NT2/D1 (cell line): Measurements from ENCODE around the gene NKX3-2.

ENCODE experiments used
- DNase-seq: peaks from one replicate; pipeline ENCODE4 v3.0.0-alpha.2; 2011; ENCODE audit warnings: low read depth, low spot score
- H3K27me3 ChIP-seq: 2 replicates; pipeline ENCODE4 v1.6.0; 2011; ENCODE audit warnings: mild to moderate bottlenecking; ENCODE audit not compliant: insufficient read length, insufficient read depth
- H3K36me3 ChIP-seq: 2 replicates; pipeline ENCODE4 v1.6.1; 2011; ENCODE audit warnings: mild to moderate bottlenecking, low read length, mixed read lengths; ENCODE audit not compliant: insufficient read depth, insufficient read length
- H3K4me1 ChIP-seq: 2 replicates; pipeline ENCODE4 v1.5.1; 2011; ENCODE audit not compliant: insufficient read depth, insufficient read length
- H3K4me3 ChIP-seq: 2 replicates; pipeline ENCODE4 v1.5.1; 2011; ENCODE audit warnings: low read depth; ENCODE audit not compliant: insufficient read length
- H3K9ac ChIP-seq: 2 replicates; pipeline ENCODE4 v1.6.0; 2011; ENCODE audit warnings: low read depth; ENCODE audit not compliant: insufficient read length
- H3K9me3 ChIP-seq: 2 replicates; pipeline ENCODE4 v1.5.1; 2011; ENCODE audit warnings: mild to moderate bottlenecking, low read length; ENCODE audit not compliant: insufficient read depth
- SUZ12 ChIP-seq: IDR thresholded peaks from 2 replicates; pipeline ENCODE4 v1.6.1; 2011; ENCODE audit not compliant: insufficient read length, insufficient read depth; ENCODE audit errors: extremely low read depth
- YY1 ChIP-seq: IDR thresholded peaks from 2 replicates; pipeline ENCODE4 v1.6.1; 2011; ENCODE audit not compliant: insufficient read length, insufficient read depth
- ZNF274 ChIP-seq: IDR thresholded peaks from 2 replicates; pipeline ENCODE4 v1.6.1; 2011; ENCODE audit warnings: mild to moderate bottlenecking, low read depth, low read length

Gene NKX3-2

DNA sequence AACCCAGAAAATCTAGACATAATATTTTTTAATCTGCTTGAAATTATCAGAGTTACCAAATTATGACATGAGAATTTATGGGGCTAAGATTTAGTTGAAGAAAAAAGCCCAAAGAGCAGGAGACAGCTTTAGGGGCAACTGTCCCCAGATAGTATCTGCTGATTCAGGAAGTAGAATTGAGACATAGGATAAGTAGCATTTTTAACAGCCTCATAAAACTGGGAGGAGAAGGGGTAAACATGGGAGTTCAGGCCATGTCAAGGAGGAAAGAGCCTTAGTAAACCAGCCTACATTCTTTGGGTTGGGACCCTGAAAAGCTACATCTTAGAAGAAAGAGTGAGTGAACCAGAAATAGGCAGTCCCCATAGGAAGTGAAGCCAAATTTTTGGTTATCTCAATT is 50.5 kb downstream of the NKX3-2 start:
- Histone ChIP-seq H3K9me3 (no peaks in the 10 kb centered on the region), H3K9ac (no peak overlapping the region), H3K4me1 (no peaks in the 10 kb centered on the region), H3K36me3 (no peaks in the 10 kb centered on the region), H3K4me3 (no peak overlapping the region), H3K27me3 (no peaks in the 10 kb centered on the region)
- no peak for TF ChIP-seq ZNF274
- TF ChIP-seq SUZ12 = no peak
- no peak for TF ChIP-seq YY1
- DNase-seq = no peak

GRCh38 chr4:13492747-13493146 is 51.6 kb downstream of the NKX3-2 start:
- Histone ChIP-seq H3K27me3 (no peaks in the 10 kb centered on the region), H3K9me3 (peaks cover 6% of the 10 kb centered on the region), H3K9ac (no peak overlapping the region), H3K36me3 (no peaks in the 10 kb centered on the region), H3K4me1 (no peaks in the 10 kb centered on the region), H3K4me3 (no peak overlapping the region)
- DNase-seq = no peak
- TF ChIP-seq ZNF274 (no peak), YY1 (no peak), SUZ12 (no peak)
